ENCODE results near the gene STX2. TPM values are rescaled to one million over a fixed set of nuclear protein-coding genes. Genes with fewer than 3 reads are reported as not detected.
A peak's percentile ranks its signal among the peaks of the same experiment; 100 is the strongest.

Gene STX2
- total RNA-seq, 6 experiments from 2014 or later = 31.4 to 39.4 (median 34.5) TPM

GRCh38 chr12:130818272-130818634 lies 20.8 kb downstream of the STX2 start:
- Mint-ChIP-seq H3K27me3 (ENCODE audit: insufficient read depth) (no peaks in the 10 kb centered on the region), H3K4me1 (ENCODE audit: low read depth) (peaks cover 9% of the 10 kb centered on the region), H3K9me3 (no peaks in the 10 kb centered on the region), H3K27ac (no peak overlapping the region), H3K36me3 (ENCODE audit: low read depth) (peaks cover 9% of the 10 kb centered on the region), H3K4me3 (peak overlapping the region; percentile 49; the same call in 1 of the 2 replicates)
- TF ChIP-seq CTCF (IDR thresholded peaks at IDR 0.05) = no peak
- no peak for DNase-seq

- peaks cover 9% of the 10 kb centered on the region for H3K4me1 Mint-ChIP-seq (ENCODE audit: low read depth)
- H3K9me3 Mint-ChIP-seq = no peaks in the 10 kb centered on the region
- peaks cover 9% of the 10 kb centered on the region for H3K36me3 Mint-ChIP-seq (ENCODE audit: low read depth)
- H3K4me3 Mint-ChIP-seq = no peak overlapping the region
- H3K27me3 Mint-ChIP-seq (ENCODE audit: insufficient read depth) = no peaks in the 10 kb centered on the region
- no peak for TF ChIP-seq CTCF (IDR thresholded peaks at IDR 0.05)
- no peak overlapping the region for H3K27ac Mint-ChIP-seq
- no peak for DNase-seq
Observed at GRCh38 chr12:130817804-130818203, 21.2 kb downstream of the STX2 start.

- Mint-ChIP-seq H3K4me1 (ENCODE audit: low read depth) (peaks cover 6% of the 10 kb centered on the region), H3K36me3 (ENCODE audit: low read depth) (peaks cover 15% of the 10 kb centered on the region), H3K9me3 (no peaks in the 10 kb centered on the region), H3K4me3 (no peak overlapping the region), H3K27ac (no peak overlapping the region), H3K27me3 (ENCODE audit: insufficient read depth) (no peaks in the 10 kb centered on the region)
- TF ChIP-seq CTCF (IDR thresholded peaks at IDR 0.05) = no peak
- DNase-seq = no peak
Observed at GRCh38 chr12:130816097-130816496, 23.0 kb downstream of the STX2 start.

- Mint-ChIP-seq H3K4me3 (no peak overlapping the region), H3K36me3 (ENCODE audit: low read depth) (peaks cover 9% of the 10 kb centered on the region), H3K27ac (no peak overlapping the region), H3K4me1 (ENCODE audit: low read depth) (no peaks in the 10 kb centered on the region; the same call in 1 of the 2 replicates), H3K27me3 (ENCODE audit: insufficient read depth) (no peaks in the 10 kb centered on the region), H3K9me3 (no peaks in the 10 kb centered on the region)
- TF ChIP-seq CTCF (IDR thresholded peaks at IDR 0.05) = no peak
- no peak for DNase-seq
Observed at GRCh38 chr12:130815028-130815741, 23.9 kb downstream of the STX2 start.

GRCh38 chr12:130813949-130814348 lies 25.1 kb downstream of the STX2 start:
- no peaks in the 10 kb centered on the region for H3K9me3 Mint-ChIP-seq
- H3K36me3 Mint-ChIP-seq (ENCODE audit: low read depth) = peaks cover 14% of the 10 kb centered on the region
- H3K4me1 Mint-ChIP-seq (ENCODE audit: low read depth) = no peaks in the 10 kb centered on the region; the same call in 1 of the 2 replicates
- H3K27me3 Mint-ChIP-seq (ENCODE audit: insufficient read depth) = no peaks in the 10 kb centered on the region
- no peak for TF ChIP-seq CTCF (IDR thresholded peaks at IDR 0.05)
- no peak overlapping the region for H3K27ac Mint-ChIP-seq
- H3K4me3 Mint-ChIP-seq = no peak overlapping the region
- DNase-seq = no peak
